T-helper 1 cell treated with Interleukin-12 subunit alpha and Interleukin-12 subunit beta and Interleukin-4 antibody, amounts not matched to agents 30 ng/mL and 1 ng/mL, for 36 hours (primary cell): ENCODE results near the gene TMED9. TPM values are rescaled to one million over a fixed set of nuclear protein-coding genes. Genes with fewer than 3 reads are reported as not detected.

Source experiments
- intact Hi-C: fragments of 100-400 bp; cut with micrococcal nuclease; formaldehyde crosslinking; loops from one replicate; pipeline ENCODE4 v1.15.1; 2024
- total RNA-seq: library from RNA; stranded (reverse); gene quantifications from 2 replicates; pipeline ENCODE4 v1.2.3, GENCODE V29; 2022

The TMED9 gene
- total RNA-seq, 1 donor from 2014 or later: 171 TPM

- intact Hi-C loops: no loop called here
Measured at GRCh38 chr5:177575488-177575887, 16.5 kb upstream of the TMED9 start.

- intact Hi-C loops: no loop called here
Measured at GRCh38 chr5:177576169-177576568, 15.8 kb upstream of the TMED9 start.

- intact Hi-C loops: no loop called here
Measured at GRCh38 chr5:177578316-177578715, 13.7 kb upstream of the TMED9 start.

GRCh38 chr5:177588413-177588909 is 3.5 kb upstream of the TMED9 start:
- intact Hi-C loops: no loop called here

GRCh38 chr5:177590406-177590805 is 1.6 kb upstream of the TMED9 start:
- intact Hi-C loops: loop anchor here (5.0 to 10.0 kb wide), 6 partner anchors 93 to 1203 kb away; partner anchors contain the start of genes CLK4, HIGD2A, NOP16 and PDLIM7

GRCh38 chr5:177591690-177592009 is 353 bp upstream of the TMED9 start:
- intact Hi-C loops: loop anchor here (1.0 to 10.0 kb wide), 15 partner anchors 9 to 1204 kb away; partner anchors contain the start of genes B4GALT7, CLK4, FAM193B and GPRIN1

- intact Hi-C loops: loop anchor here (1.0 to 10.0 kb wide), 15 partner anchors 7 to 1206 kb away; partner anchors contain the start of genes B4GALT7, CLK4, FAM193B and GPRIN1
Measured at GRCh38 chr5:177592905-177593304, 902 bp downstream of the TMED9 start.

GRCh38 chr5:177593511-177593910 is 1.5 kb downstream of the TMED9 start:
- intact Hi-C loops: loop anchor here (2.0 to 10.0 kb wide), 8 partner anchors 96 to 1206 kb away; partner anchors contain the start of genes CLK4, GPRIN1, HIGD2A and NOP16

- intact Hi-C loops: loop anchor here (5.0 to 10.0 kb wide), 6 partner anchors 97 to 1207 kb away; partner anchors contain the start of genes CLK4, HIGD2A, NOP16 and PDLIM7
Measured at GRCh38 chr5:177594071-177594470, 2.1 kb downstream of the TMED9 start.

GRCh38 chr5:177595026-177595585 is 3.1 kb downstream of the TMED9 start:
- intact Hi-C loops: loop anchor here (10.0 kb wide), 4 partner anchors 950 to 1140 kb away; partner anchors contain the start of genes CLK4, RNF44, TSPAN17 and ZNF354A

- intact Hi-C loops: loop anchor here (10.0 kb wide), 4 partner anchors 951 to 1139 kb away; partner anchors contain the start of genes CLK4, RNF44, TSPAN17 and ZNF354A
Measured at GRCh38 chr5:177595991-177596774, 4.2 kb downstream of the TMED9 start.

GRCh38 chr5:177596775-177597238 is 4.8 kb downstream of the TMED9 start:
- intact Hi-C loops: loop anchor here (10.0 kb wide), 4 partner anchors 952 to 1138 kb away; partner anchors contain the start of genes CLK4, RNF44, TSPAN17 and ZNF354A

- intact Hi-C loops: loop anchor here (10.0 kb wide), 4 partner anchors 954 to 1136 kb away; partner anchors contain the start of genes CLK4, RNF44, TSPAN17 and ZNF354A
Measured at GRCh38 chr5:177598477-177598876, 6.5 kb downstream of the TMED9 start.

GRCh38 chr5:177599731-177600507 is 7.9 kb downstream of the TMED9 start, which contains the start of gene B4GALT7:
TSS of gene B4GALT7 (plus strand) at chr5:177600132. CDS start at chr5:177600211, 79 bp downstream.
- intact Hi-C loops: loop anchor here (1.0 to 10.0 kb wide), 8 partner anchors 8 to 1135 kb away; partner anchors contain the start of genes CLK4, FAM193B, LMAN2 and PDLIM7

GRCh38 chr5:177600508-177601018 is 8.6 kb downstream of the TMED9 start:
- intact Hi-C loops: loop anchor here (1.0 to 2.0 kb wide), 4 partner anchors 8 to 249 kb away; partner anchors contain the start of genes FAM193B, LMAN2, PDLIM7 and TMED9

GRCh38 chr5:177601126-177601525 is 9.1 kb downstream of the TMED9 start:
- intact Hi-C loops: loop anchor here (2.0 kb wide), 1 partner anchor 46 kb away; the partner anchor contains the start of gene FAM193B

- intact Hi-C loops: loop anchor here (2.0 kb wide), 1 partner anchor 47 kb away; the partner anchor contains the start of gene FAM193B
Measured at GRCh38 chr5:177601577-177602457, 9.8 kb downstream of the TMED9 start.

- intact Hi-C loops: no loop called here
Measured at GRCh38 chr5:177602458-177602830, 10.4 kb downstream of the TMED9 start.

- intact Hi-C loops: no loop called here
Measured at GRCh38 chr5:177603631-177604030, 11.6 kb downstream of the TMED9 start.
